ENCODE data around the gene MSN.

The MSN gene

GRCh38 chrX:65674204-65674893 is 6.9 kb downstream of the MSN start:
- DNase-seq (ENCODE audit: low spot score): no peak

DNA sequence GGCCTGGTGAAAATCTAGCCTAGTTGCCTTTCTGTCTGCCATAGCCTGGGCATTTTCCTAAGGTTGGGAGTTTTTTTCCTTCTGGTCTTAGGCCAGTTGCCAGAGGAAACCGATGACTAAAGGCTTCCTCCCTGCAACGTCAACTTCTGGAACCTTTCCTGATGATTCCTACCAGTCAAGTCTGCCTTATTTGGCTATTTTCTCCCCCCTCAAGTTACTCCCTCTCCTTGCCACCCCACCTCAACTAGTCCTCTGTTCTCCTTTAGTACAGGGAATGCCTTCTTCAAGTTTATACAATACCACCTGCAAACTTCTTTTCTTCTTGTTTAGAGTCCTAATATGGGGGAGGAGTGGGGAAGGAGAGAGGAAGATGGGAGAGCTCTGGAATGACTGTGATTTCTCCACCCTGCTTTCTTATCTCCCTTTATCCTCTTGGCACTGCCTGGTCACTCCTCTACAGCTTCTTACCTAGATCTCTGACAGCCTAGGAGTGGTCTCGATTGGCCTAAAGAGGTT is 10.6 kb downstream of the MSN start:
- peak; percentile 42 for DNase-seq (ENCODE audit: low spot score)

GRCh38 chrX:65679071-65679540 is 11.7 kb downstream of the MSN start:
- no peak for DNase-seq (ENCODE audit: low spot score)

DNA sequence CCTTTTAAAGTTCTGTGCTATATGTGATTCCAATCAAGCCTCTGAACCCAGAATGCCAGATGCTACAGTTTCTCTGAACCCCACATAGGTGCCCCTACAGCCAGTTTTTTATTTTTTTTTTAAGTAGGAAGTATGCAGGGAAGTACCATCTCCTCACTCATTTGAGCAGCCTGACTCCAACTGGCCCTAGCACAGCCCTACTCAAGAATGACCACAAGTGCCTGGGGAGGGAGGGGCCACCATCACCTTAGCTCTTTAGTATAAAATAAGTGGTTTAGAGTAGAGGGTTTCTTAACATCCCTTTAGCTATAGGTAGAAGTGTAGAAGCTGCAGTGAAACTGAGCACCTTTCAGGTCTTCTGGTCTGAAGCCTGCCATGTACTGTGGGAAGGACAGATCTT is 14.4 kb downstream of the MSN start:
- no peak for DNase-seq (ENCODE audit: low spot score)

GRCh38 chrX:65685112-65685511 is 17.7 kb downstream of the MSN start:
- DNase-seq (ENCODE audit: low spot score): no peak

GRCh38 chrX:65686236-65686635 is 18.8 kb downstream of the MSN start:
- no peak for DNase-seq (ENCODE audit: low spot score)

DNA sequence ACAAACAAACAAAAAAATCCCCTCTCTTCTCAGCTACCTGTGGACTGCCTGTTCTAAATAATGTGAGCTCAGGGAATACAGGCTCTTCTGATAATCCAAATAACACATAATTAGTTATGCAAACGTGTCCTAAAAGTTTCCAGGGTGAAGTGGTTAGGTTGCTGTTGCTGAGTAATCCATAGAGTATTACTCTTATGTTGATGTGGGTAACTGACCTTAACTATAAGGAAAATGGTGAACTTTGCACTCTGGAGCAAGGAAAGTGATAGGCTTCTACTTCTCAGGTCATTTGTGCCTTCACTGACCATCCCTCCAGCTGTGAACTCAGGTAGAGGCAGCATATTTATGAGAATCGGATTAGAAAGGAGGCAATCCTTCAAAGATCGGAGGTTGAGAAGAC is 19.9 kb downstream of the MSN start:
- no peak for DNase-seq (ENCODE audit: low spot score)

GRCh38 chrX:65688403-65688871 is 21.0 kb downstream of the MSN start:
- DNase-seq (ENCODE audit: low spot score): no peak

- DNase-seq (ENCODE audit: low spot score): no peak
Measured at GRCh38 chrX:65689377-65689776, 21.9 kb downstream of the MSN start.

GRCh38 chrX:65690057-65690855 is 22.8 kb downstream of the MSN start:
- DNase-seq (ENCODE audit: low spot score): peak; percentile 61

DNA sequence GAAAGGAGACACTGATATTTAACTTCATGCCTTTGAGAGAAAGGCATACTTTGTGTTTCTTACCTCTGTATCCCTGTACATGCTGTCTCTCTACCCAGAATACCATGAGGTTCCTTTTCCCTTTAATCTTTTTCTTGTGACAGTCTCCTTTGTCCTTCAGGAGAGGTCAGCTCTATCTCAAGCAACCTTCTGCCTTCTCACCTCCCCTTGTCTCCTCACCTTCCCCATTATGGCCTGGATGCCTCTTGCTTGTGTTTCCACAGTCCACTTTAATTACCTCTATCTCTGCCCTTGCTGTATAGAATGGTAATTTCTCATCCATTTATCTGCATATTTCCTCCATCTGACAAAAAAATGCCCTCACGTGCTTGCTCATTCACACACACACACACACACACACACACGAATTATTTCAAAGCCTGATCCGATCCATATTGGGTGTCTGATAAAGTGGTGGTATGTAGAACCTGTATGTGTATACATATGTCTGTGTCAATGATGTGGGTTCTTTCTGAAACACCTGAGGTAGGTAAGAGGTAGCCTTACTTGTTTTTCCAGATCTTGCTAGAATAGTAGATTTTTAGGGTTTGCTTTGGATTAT is 28.5 kb downstream of the MSN start:
- no peak for DNase-seq (ENCODE audit: low spot score)

DNA sequence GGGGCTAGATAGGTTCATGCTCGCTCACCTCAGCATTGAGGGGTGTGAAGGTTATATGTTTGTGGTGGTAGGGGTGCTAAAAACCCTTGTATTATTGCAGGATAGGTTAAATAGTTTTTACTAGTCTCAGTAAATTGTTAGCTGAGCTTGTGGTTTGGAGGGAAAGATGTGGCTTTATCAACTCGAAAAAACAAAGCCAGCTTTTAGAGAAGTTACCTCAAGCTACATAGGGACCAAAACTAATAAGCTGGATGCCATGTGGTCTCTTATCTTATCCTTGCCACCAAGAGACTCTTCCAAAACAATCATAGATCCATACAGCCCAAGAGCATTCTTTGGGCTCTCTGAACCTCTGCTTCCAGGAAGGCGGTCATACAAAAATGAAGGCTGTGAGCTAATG is 29.2 kb downstream of the MSN start:
- DNase-seq (ENCODE audit: low spot score): no peak

DNA sequence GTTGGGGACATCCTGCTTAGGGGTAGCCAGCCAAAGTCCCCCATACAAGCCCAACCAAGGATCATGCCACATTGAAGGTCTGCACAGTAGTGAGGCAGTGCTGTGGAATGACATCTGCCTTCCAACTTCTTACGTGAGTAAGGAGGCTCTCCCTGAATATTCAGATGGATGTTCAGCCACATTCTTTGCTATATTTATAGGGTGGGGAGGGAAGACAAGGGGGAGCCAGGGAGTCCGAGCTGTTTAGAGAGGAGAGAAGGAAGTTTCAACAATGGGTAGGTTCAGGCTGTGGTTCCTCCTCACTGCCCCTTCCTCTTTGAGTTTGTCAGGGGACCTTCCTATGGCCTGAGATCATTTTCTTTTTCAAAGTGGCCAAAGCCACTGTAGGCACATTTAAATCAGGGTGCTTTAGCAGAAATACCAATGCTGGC is 29.8 kb downstream of the MSN start:
- peak; percentile 25 for DNase-seq (ENCODE audit: low spot score)

DNA sequence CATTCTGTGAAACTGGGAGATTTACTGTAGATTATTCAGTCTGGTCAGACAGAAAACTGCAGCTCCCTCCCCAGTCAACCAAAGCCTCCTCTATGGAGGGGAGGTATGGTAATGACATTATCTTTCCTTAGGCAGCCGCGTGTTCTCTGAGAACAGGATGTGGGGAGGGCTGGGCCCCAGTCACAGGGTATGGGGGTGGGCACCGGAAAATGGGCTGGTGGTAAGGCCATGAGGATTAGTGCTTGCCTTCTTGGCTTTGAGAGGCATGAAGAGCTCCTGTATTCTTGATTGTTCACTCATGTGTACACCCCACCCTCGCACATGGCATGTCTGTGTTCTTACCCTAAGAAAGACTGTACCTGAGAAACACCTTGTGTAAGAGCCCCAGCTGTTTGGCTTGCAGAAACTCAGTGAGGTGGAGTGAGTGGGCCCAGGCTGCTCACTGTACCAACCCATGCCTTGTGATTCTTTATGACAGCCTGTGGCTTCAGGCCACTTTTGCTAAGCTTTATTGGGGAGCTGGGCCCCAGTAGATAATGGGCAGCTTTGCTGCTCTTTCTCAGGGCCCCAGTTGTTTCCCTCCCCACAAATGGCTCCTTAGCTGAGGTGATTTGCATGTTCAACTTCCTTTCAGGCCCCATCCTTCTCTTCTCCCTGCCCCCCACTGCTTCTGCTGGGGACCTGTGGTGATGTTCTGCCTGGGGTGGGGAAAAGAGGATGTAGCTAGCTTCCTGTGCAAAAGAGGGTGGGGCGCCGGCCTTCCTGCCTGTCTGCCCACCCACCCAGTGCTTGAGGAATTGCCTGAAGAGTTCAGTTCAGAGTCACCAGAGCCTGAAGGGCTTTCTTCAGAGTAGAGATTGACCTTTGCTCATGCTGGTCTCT is 30.7 kb downstream of the MSN start:
- no peak for DNase-seq (ENCODE audit: low spot score)

DNA sequence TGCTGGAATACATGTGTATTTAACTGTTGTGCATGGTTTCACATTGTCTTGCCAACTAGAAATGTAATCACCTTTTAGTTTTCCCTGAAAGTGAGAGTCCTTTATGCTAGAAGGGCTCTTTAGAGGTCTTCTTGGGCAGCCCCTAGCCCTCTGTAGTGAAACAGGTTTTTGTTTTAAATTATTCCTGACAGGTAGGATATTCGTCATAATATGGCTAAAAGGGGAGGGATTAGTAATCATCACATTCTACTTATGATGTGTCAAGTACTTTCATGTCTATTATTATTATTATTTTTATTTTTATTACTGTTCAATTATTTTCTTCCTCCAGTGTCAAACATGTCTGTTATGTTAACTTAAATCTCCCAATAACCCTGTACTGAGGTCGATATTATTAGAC is 35.5 kb downstream of the MSN start:
- no peak for DNase-seq (ENCODE audit: low spot score)

GRCh38 chrX:65705439-65705838 is 38.0 kb downstream of the MSN start:
- DNase-seq (ENCODE audit: low spot score): no peak

DNA sequence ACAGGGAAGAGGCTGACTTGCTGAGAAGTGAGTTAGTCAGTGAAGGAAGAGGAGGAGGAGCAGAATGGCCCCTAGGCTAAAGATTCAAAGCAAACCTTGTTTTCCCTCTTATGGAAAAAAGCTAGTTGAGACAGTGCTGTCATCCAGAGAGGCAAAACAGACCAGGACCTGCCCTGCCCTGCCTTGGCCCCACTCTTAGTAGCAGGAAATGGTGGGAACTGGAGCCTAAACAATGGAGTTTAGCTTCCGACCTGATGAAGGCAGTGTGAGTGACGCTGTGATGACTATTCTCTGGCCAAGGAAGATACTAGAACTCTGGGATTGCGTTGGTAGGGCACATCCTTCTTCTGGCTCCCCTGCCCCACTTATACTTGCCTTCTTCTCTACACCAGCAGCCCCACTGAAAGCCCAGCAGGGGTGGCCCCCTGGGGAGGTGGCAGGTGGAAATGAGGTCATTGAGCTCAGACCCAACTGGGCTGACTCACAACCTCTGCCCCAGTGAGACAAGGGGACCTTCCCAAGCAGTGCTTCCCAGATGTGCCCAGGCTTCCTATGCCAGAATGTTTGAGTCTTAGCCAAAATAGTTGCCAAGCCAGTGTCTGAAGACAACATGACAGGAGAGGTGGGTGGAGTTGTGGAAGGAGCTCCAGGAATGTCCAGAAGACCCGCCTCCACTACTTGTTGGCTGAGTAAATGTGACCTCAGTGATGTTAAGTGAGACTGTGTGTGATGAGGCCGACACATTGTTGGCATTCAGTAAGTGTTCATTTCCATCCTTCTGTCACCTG is 38.8 kb downstream of the MSN start:
- DNase-seq (ENCODE audit: low spot score): peak; percentile 23

DNA sequence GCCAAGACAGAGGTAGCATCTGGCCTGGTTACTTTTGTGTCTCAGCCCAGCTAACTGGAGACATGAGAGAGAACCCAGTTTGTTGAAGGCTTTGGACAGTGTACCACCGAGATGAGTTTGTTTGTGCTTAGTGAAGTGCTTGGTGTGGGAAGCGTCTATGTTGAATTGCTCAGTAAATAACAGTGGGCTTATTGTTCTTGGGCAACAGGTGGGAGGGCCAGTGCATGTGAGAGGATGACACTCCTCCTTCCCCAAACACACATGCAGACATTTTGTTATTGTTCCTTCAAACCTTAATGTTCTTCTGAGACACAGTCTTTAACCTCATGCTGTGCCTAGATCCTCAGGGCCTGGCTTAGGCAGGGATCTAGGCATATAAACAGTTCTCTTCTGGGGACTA is 39.7 kb downstream of the MSN start:
- no peak for DNase-seq (ENCODE audit: low spot score)

DNA sequence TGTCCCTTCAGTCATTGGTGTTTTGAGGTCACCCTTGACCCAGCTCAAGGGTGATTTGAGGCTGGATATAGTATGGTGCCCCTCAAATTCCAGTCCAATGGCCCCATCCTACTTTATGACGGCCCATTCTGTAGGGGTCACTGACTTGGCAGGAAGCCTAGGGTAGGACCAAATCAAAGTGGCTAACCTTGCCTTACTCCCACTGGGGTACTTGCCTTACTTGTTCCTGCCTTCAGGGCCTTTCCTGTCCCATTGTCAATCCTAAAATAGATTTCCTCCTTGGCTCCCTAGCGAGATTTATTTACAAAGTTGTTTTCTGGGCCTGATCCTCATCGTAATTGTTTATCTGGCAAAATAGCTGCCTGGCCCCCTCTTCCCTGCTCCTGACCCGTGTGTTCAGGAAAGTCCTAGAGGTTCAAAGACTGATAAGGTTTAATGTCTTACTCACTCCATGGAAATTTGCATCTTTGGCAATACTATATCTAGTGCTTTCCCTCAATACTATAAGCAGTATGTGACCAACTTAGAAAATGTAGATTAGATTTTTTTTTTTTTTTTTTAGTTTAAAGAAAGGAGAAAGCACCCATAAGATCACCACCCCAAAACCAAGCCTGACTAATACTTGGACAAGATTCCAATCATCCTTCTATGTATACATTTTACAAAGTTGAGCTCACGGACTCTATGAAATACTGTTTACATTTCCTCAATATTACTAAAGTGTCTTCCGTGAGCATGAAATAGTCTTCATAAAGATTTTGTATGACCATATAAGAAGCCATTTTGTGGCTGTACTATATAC is 44.8 kb downstream of the MSN start:
- no peak for DNase-seq (ENCODE audit: low spot score)

DNA sequence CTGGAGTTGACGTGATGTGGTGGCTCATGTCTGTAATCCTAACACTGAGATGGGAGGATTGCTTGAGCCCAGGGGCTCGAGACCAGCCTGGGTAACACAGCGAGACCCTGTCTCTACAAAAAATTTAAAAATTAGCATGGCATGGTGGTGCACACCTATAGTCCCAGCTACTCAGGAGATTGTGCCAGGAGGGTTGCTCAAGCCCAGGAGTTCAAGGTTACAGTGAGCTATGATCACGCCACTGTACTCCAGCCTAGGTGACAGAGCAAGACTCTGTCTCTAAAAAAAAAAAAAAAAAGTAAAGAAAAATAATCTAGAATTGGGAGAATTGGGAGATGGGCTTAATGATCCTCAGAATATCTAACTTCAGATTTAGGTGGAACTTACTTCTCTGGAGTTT is 51.1 kb downstream of the MSN start:
- DNase-seq (ENCODE audit: low spot score): no peak
